GM19193 (cell line): ENCODE measurements around the gene TENT4B.

Experiments
- POLR2A ChIP-seq: IDR thresholded peaks from 4 replicates; pipeline ENCODE4 v1.6.1; 2011; ENCODE audit not compliant: insufficient read depth, insufficient read length; ENCODE audit errors: extremely low read depth

The TENT4B gene

DNA sequence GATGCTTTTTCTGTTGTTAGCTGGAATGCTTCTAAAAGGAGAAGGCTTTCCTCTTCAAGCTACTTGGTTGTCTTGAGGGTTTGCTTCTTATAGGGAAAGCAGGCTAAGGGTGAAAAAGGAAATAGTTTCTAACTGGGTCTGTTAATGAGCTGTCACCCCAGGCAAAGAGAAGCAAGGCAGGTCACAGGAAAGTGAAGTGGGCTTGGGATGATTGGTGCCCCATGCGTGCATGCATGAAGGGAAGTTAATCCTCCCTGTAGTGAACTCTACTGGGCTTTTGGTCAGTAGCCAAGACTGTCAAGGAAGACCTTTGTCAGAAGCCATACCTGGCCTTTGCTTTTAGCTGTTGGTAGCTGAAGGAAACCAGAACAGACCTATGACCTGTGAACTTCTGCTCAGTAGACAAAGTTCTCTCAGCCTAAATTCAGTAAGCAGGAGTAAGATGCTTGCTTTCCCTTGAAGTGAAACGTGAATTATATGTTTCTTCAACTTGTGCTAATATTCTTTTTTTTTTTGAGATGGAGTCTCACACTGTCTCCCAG lies 16.5 kb downstream of the TENT4B start:
- TF ChIP-seq POLR2A = no peak

DNA sequence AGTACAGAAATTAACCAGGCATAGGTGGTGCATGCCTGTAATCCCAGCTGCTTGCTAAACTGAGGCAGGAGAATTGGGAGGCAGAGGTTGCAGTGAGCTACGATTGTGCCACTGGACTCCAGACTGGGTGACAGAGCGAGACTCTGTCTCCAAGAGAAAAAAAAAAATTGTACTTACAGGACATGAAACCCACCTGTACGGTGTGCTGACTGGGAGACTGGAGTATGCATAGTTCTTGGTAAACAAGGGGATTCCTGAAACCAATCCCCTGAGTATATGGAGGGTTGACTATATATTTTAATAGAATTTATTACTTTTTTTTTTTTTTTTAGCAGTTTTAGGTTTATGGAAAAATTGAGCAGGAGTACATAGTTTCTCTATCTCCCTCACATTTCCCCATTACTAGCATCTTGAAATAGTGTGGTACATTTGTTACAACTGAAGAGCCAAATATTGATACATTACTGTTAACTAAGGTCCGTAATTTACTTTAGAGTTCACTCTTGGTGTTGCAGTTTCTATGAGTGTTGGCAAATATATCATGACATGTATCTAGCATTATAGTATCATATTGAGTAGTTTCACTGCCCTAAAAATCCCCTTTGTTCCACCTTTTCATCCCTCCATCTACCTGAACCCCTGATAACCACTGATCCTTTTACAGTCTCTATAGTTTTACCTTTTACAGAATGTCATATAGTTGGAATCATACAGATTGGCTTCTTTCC lies 19.3 kb downstream of the TENT4B start:
- no peak for TF ChIP-seq POLR2A

DNA sequence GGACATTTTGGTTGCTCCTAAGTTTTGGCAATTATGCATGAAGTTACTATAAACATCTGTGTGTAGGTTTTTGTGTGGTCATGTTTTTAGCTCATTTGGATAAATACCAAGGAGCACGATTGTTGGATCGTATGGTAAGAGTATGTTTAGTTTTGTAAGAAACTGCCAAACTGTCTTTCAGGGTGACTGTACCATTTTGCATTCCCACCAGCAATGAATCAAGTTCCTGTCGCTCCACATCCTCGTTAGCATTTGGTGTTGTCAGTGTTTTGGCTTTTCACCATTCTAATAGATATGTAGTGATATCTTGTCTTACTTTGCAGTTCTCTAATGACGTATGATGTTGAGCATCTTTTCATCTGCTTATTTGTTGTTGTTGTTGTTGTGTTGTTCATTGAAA lies 20.2 kb downstream of the TENT4B start:
- no peak for TF ChIP-seq POLR2A

DNA sequence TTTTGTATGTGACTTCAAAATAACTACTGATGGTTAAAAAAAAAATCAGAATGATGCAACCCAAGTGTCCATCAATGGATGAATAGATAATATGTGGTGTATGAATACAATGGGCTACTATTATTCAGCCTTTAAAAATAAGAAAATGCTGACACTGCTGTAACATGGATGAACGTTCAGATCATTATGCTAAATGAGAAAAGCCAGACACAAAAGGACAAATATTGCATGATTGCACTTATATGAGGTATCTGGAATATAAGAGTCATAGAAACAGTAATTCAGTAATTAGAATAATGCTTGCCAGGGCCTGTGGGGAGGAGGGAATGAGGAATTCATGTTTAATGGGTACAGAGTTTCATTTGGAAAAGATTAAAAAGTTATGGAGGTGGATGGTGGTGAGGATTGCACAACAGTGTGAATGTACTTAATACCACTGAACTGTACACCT lies 25.4 kb downstream of the TENT4B start:
- no peak for TF ChIP-seq POLR2A

DNA sequence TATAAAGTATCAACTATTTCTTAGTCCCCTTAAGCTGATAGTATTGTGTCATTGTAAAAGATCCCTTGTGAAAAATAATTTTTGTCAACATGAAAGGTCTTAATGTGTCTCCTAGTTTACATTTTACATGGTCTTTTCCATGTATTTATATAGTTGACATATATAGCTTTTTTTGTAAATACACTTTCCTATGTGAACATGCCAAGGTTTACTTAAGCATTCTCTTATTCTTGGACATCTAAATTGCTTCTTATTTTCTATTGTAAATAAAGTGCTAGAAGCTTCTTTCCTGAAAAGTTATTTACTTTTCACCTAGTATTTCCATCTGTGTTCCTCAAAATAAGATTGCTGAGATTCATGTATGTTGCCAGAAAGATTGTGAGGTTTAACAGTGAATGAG lies 29.3 kb downstream of the TENT4B start:
- TF ChIP-seq POLR2A = no peak

DNA sequence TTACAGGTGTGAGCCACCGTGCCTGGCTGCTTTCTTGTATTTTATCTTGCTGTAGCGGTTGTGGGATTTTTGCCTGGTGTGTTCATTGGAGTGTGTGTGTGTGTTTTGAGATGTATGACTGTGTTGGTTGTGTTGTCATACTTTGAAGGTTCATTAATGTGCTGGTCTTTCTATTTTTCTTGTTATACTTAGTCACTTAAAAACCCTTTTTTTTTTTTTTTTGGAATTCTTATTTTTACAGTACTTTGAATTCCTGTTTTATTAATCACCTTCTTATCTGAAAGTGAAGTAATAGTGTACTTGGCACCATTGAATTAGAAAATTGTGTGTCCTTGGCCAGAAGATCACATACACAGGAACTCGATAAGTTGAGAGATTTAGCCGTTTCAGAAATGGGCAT lies 30.2 kb downstream of the TENT4B start:
- no peak for TF ChIP-seq POLR2A

DNA sequence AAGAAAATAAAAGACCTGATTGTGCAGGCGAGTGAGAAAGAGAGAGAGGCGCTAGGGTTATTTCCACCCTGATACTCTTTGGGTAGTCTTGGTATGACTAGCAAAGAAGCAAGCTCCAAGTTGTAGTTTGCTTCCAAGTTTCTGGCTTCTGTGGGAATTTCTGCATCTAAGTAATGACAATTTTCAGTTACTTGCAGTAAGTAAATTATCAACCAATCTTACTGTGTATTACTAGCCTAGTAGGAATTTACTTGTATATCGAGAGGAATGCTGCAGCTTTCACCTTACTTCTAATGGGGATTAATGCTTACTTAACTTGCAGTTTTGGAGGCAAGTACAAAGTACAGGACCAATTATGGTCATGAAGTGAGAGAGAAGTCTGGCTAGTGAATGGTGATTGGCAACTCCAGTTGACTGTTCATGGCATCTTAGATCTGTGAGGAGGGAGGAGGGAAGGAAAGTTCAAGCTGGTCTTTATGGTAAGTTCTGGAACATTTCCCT lies 31.9 kb downstream of the TENT4B start:
- TF ChIP-seq POLR2A = no peak

DNA sequence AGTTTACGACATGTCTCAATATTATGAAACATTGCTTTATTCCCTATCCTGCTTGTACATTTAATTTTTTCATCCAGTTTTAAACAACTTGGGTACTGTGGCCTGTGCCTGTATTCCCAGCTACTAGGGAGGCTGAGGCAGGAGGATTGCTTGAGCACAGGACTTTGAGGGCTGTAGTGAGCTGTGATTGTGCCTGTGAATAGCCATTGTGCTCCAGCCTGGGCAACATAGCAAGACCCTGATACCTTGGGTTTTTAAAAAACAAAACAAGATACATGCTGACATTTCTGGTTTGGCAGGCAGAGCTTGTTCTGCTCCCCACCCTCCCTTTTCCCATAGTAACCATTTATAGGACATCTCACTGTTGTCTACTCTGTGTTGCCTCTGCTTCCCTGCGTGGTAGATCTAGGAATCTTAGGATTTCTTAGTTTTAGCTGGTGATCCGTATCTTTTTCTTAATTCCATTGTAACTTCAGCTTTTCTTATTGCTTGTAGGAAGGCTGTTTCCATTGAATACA lies 35.6 kb downstream of the TENT4B start:
- no peak for TF ChIP-seq POLR2A

DNA sequence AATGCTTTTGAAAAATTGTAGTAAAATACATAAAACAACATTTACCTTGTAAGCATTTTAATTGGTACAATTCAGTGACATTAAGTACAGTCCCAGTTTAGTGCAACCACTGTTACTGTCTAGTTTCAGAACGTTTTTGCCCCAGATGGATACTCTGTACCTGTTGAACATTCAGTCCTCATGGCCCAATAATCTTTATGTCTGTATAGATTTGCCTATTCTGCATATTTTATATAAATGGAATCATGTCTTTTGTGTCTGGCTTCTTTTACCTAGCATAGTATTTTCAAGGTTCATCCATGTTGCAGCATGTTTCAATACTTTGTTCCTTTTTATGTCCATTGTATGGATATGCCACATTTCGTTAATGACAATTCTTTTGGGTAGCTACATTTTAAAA lies 37.2 kb downstream of the TENT4B start:
- TF ChIP-seq POLR2A = no peak

DNA sequence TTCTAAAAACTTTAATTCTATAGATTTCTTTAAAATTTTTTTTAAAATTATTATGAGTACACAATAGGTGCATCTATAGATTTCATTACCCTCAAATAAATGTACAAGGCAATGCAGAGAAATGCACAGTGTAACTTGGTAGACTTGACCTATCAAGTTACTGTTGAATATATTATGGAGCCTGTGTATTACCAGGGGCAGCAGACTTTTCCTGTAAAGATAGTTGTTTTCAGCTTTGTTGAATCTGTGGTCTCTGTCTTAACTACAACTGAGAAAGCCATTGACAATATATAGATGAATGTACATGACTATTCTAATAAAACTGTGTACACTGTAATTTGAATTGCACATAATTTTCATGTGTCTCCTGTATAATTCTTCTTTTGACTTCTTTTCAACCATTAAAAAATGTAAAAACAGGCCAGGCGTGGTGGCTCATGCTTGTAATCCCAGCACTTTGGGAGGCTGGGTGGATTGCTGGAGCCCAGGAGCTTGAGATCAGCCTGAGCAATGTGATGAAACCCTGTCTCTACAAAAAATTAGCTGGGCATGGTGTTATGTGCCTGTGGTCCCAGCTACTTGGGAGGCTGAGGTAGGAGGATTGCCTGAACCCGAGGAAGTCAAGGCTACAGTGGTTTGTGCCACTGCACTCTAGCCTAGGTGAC lies 39.4 kb downstream of the TENT4B start:
- TF ChIP-seq POLR2A = no peak

DNA sequence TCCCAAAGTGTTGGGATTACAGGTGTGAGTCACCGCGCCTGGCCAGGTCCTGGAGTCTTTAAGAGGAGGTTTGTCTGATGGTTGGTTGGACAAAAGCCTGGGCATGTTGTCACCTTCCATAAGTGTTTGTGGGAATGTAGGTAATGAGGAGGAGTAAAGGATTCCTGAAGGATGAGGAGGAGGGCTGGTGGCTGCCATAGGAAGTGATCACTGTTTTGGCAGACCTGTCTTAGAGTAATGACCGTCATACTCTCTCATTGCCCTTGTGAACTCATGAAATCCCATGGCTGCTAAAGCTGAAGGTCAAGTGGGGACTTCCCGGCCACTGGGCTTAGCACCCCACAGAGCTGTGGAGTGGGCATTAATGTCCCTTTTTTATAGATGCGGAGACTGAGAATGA lies 40.5 kb downstream of the TENT4B start:
- TF ChIP-seq POLR2A = no peak

DNA sequence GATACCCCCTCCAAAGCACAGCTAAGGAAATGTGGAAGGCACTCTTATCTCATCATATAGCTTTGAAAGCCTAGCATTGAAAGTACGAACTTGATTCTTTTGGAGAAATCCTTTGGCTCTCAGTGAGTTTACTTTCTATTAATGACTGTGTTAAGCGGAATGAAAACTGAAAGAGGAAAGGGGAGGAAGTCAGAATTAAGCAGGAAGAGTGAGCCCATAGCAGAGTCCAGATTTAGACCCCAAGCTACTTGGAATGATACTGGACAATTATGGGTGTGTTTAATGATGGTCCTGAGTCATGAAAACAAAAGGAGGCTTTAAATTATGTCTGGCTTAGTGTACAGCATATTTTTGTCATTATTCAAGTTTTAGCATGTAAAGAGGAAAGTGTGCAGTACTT lies 42.2 kb downstream of the TENT4B start:
- TF ChIP-seq POLR2A = no peak

DNA sequence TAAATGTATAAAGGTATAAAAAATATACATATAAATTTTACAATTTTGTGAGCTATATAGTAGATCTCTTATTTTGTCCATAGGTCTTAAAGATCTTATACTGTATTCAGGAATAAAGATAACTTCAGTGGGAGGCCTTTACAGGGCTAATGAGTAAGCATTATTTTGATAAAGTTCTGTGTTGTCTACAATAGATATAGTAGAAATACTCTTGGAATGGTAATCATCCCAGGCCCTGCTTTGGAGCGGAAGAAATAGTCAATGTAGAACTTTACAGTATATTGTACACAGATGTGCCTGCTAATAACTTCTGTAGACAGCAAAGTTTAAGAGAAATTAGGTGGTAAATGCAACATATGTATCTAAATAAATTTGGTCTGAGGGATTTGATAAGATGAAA lies 42.6 kb downstream of the TENT4B start:
- TF ChIP-seq POLR2A = no peak

DNA sequence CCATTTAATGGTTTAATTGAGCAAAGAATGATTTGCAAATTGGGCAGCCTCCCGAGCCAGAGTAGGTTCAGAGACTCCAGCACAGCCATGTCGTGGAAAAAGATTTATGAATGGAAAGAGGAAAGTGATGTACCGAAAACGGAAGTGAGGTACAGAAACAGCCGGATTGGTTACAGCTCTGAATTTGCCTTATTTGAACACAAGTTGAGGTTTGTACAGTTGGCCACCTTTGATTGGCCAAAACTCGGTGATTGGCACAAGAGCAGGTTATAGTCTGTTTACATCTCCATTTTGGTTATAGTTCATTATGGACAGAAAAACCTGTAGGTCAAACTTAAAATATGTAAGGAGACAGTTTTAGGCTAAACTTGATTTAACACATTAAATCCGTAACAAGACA lies 44.5 kb downstream of the TENT4B start:
- TF ChIP-seq POLR2A = no peak

DNA sequence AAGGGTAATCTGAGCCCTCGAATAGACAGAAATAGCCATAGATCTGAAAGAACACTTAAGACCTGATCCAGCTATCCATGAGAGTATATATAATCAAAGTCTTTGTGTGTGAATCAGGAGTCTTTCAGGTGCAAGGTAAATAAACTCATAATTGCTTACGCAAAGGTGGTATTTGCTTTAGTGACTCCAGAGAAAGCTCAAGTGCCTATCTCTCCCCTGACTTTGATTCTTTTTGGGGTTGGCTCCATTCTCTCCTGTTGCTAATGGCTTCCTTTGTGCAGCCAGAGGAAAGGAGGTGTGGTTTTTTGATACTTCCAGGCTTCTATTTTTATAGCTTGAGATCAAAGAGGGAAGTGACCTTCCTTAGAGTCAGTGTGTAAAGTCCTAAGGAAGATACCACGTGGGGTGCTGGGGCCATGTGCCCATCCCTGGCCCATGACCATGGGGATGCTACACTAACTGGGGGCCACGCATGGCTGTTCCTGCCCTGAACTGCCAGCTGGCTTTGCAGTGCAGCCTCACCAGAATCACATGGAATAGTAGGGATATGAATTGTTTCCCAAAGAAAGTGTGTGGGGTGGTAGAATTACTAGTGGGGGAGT lies 45.8 kb downstream of the TENT4B start:
- TF ChIP-seq POLR2A = no peak
